Urinary bladder (tissue), 4 donors: ENCODE measurements around the gene SLC12A9. TPM values are rescaled to one million over a fixed set of nuclear protein-coding genes. Genes with fewer than 3 reads are reported as not detected.

Source experiments
- DNase-seq: peaks from one replicate; pipeline ENCODE4 v3.0.0-alpha.2; 2015; ENCODE audit errors: extremely low spot score
- H3K27ac ChIP-seq: one replicate; pipeline ENCODE4 v1.5.1; 2013; ENCODE audit warnings: low read depth, mild to moderate bottlenecking, moderate library complexity
- H3K36me3 ChIP-seq: one replicate; pipeline ENCODE4 v1.6.1; 2013; ENCODE audit warnings: mild to moderate bottlenecking, moderate library complexity; ENCODE audit not compliant: insufficient read depth
- H3K4me1 ChIP-seq: one replicate; pipeline ENCODE4 v1.6.1; 2013; ENCODE audit warnings: mild to moderate bottlenecking, moderate library complexity; ENCODE audit not compliant: insufficient read depth
- H3K4me3 ChIP-seq: one replicate; pipeline ENCODE4 v1.5.1; 2013; ENCODE audit warnings: low read depth, low read length
- WGBS: extraction: QIAGEN DNeasy Blood & Tissue Kit; methylation state at CpG from one replicate; pipeline ENCODE4 v1.1.7; 2013; 5-methylcytosine and 5-hydroxymethylcytosine counted together
- polyA plus RNA-seq: library from polyadenylated mRNA; stranded (reverse); fragments of 200-250 nt; gene quantifications from one replicate; pipeline ENCODE4 v1.2.3, GENCODE V29; 2013
- total RNA-seq: library from RNA; depleted of rRNA; stranded (reverse); fragments of >200 nt; gene quantifications from one replicate; pipeline ENCODE4 v1.2.3, GENCODE V29; 2014
- donor health status: healthy with polysubstance abuse.
- donor health status: healthy.

The SLC12A9 gene
- total and polyA plus RNA-seq, 2 donors = 13.6 to 29.0 TPM

GRCh38 chr7:100819586-100819985 is 32.9 kb upstream of the SLC12A9 start:
- H3K27ac ChIP-seq = no peak overlapping the region
- no peaks in the 10 kb centered on the region for H3K4me1 ChIP-seq
- DNase-seq = no peak
- no peak overlapping the region for H3K4me3 ChIP-seq
- WGBS = 95% methylated on average over 23 of the region's 23 CpGs
- H3K36me3 ChIP-seq = peaks cover 3% of the 10 kb centered on the region

GRCh38 chr7:100822236-100823139 is 30.0 kb upstream of the SLC12A9 start:
- H3K4me3 ChIP-seq = no peak overlapping the region
- no peaks in the 10 kb centered on the region for H3K4me1 ChIP-seq
- WGBS = 93% methylated on average over 43 of the region's 43 CpGs
- no peak overlapping the region for H3K27ac ChIP-seq
- H3K36me3 ChIP-seq = no peaks in the 10 kb centered on the region
- DNase-seq = no peak

GRCh38 chr7:100823140-100823525 is 29.4 kb upstream of the SLC12A9 start:
- no peak overlapping the region for H3K4me3 ChIP-seq
- H3K4me1 ChIP-seq = no peaks in the 10 kb centered on the region
- no peaks in the 10 kb centered on the region for H3K36me3 ChIP-seq
- no peak for DNase-seq
- no peak overlapping the region for H3K27ac ChIP-seq
- 70% methylated on average over 7 of the region's 7 CpGs for WGBS

GRCh38 chr7:100823534-100823933 is 29.0 kb upstream of the SLC12A9 start:
- DNase-seq = no peak
- no peak overlapping the region for H3K4me3 ChIP-seq
- no peaks in the 10 kb centered on the region for H3K36me3 ChIP-seq
- 95% methylated on average over 31 of the region's 31 CpGs for WGBS
- no peak overlapping the region for H3K27ac ChIP-seq
- H3K4me1 ChIP-seq = no peaks in the 10 kb centered on the region

- Histone ChIP-seq H3K4me3 (peak overlapping the region; percentile 90), H3K27ac (no peak overlapping the region), H3K36me3 (no peaks in the 10 kb centered on the region), H3K4me1 (no peaks in the 10 kb centered on the region)
- 42% methylated on average over 18 of the region's 18 CpGs for WGBS
- no peak for DNase-seq
Measured at GRCh38 chr7:100824499-100825214, 27.9 kb upstream of the SLC12A9 start.

GRCh38 chr7:100825215-100825671 is 27.3 kb upstream of the SLC12A9 start:
- H3K4me1 ChIP-seq = no peaks in the 10 kb centered on the region
- no peaks in the 10 kb centered on the region for H3K36me3 ChIP-seq
- H3K27ac ChIP-seq = no peak overlapping the region
- DNase-seq = no peak
- peak overlapping the region; percentile 90 for H3K4me3 ChIP-seq
- 31% methylated on average over 16 of the region's 16 CpGs for WGBS

- Histone ChIP-seq H3K36me3 (no peaks in the 10 kb centered on the region), H3K4me1 (no peaks in the 10 kb centered on the region), H3K27ac (no peak overlapping the region), H3K4me3 (peak overlapping the region; percentile 90)
- DNase-seq = no peak
- WGBS = 16% methylated on average over 17 of the region's 17 CpGs
Measured at GRCh38 chr7:100825751-100826513, 26.6 kb upstream of the SLC12A9 start.

GRCh38 chr7:100826514-100827329 is 25.8 kb upstream of the SLC12A9 start:
- Histone ChIP-seq H3K27ac (peak overlapping the region; percentile 56), H3K36me3 (no peaks in the 10 kb centered on the region), H3K4me3 (peak overlapping the region; percentile 90), H3K4me1 (no peaks in the 10 kb centered on the region)
- WGBS = under 1% methylated on average over 71 of the region's 71 CpGs
- DNase-seq = no peak

- DNase-seq = peak; percentile 91
Measured at GRCh38 chr7:100827330-100828226, 24.9 kb upstream of the SLC12A9 start, which contains the start of gene EPHB4. EPHB4 (minus strand) TSS chr7:100827523; CDS start chr7:100827030, 493 bp downstream.

GRCh38 chr7:100829150-100829716 is 23.3 kb upstream of the SLC12A9 start:
- H3K4me1 ChIP-seq = no peaks in the 10 kb centered on the region
- H3K36me3 ChIP-seq = no peaks in the 10 kb centered on the region
- whole genome bisulfite sequencing = 34% methylated on average over 20 of the region's 20 CpGs
- no peak overlapping the region for H3K4me3 ChIP-seq
- DNase-seq = no peak
- H3K27ac ChIP-seq = no peak overlapping the region

More at GRCh38 chr7:100827330-100828226, 24.9 kb upstream of the SLC12A9 start, which contains the start of gene EPHB4:
- H3K4me3 ChIP-seq = peak within 1 kb of the TSS; percentile 90
- peak within 1 kb of the TSS; percentile 56 for H3K27ac ChIP-seq
- no peaks in the 10 kb centered on the region for H3K36me3 ChIP-seq
- under 1% methylated on average over 79 of the region's 80 CpGs for WGBS
- no peaks in the 10 kb centered on the region for H3K4me1 ChIP-seq

GRCh38 chr7:100830396-100830795 is 22.1 kb upstream of the SLC12A9 start:
- no peaks in the 10 kb centered on the region for H3K4me1 ChIP-seq
- no peaks in the 10 kb centered on the region for H3K36me3 ChIP-seq
- H3K4me3 ChIP-seq = no peak overlapping the region
- no peak for DNase-seq
- 86% methylated on average over 4 of the region's 4 CpGs for WGBS
- no peak overlapping the region for H3K27ac ChIP-seq

GRCh38 chr7:100832281-100832633 is 20.3 kb upstream of the SLC12A9 start:
- WGBS = 93% methylated on average over 5 of the region's 5 CpGs
- H3K27ac ChIP-seq = no peak overlapping the region
- DNase-seq = no peak
- H3K4me3 ChIP-seq = no peak overlapping the region
- no peaks in the 10 kb centered on the region for H3K4me1 ChIP-seq
- H3K36me3 ChIP-seq = no peaks in the 10 kb centered on the region
